Activated T-helper 9 cell treated with anti-CD3 and anti-CD28 coated beads, Interleukin-2, amount 50 U/mL, for 16 hours (primary cell): ENCODE results near the gene UNC13C.

Experiments
- DNase-seq: peaks from one replicate; pipeline ENCODE4 v3.0.0-alpha.2; 2020; ENCODE audit warnings: low read depth

UNC13C gene

GRCh38 chr15:54482251-54482650 lies 504.0 kb downstream of the UNC13C start:
- no peak for DNase-seq

DNA sequence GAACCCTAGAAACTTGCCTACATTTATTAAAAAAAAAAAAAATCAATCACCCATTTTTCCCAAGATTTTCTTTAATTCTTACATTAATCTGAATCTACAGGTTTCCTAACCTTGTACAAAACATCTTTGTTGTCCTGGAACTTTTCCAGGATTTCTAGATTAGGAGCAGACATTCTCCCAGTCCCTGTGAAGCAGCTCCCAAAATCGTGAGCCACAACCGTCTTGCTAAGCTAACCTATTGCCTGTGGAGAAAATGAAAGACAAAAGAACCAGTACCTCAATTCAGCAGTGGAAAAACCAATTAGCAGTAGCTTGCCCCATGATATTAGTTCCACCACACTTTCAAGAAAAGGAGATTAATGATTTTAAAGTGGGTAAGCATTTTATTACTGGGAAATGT lies 522.1 kb downstream of the UNC13C start:
- no peak for DNase-seq

- DNase-seq: no peak
Observed at GRCh38 chr15:54502416-54503075, 524.3 kb downstream of the UNC13C start.

DNA sequence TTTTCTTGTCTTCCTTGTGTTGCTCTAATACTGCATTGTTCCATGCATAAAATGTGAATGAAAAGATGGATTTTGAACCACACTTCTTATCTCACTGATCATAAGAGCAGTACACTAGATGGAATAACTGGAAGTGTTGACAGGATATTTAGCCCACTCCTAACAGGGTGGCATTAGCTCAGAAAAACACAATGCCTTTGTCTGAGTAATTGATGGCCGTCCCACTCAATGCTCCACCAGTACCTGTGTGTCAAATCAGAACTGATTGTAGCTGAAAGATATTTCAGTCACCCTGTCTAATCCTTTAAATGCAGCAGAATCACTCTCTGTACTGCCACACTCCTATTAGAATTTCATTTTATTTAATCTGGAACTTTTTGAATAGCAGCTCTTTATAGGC lies 526.5 kb downstream of the UNC13C start:
- DNase-seq: no peak

GRCh38 chr15:54506977-54507524 lies 528.8 kb downstream of the UNC13C start:
- DNase-seq: no peak

DNA sequence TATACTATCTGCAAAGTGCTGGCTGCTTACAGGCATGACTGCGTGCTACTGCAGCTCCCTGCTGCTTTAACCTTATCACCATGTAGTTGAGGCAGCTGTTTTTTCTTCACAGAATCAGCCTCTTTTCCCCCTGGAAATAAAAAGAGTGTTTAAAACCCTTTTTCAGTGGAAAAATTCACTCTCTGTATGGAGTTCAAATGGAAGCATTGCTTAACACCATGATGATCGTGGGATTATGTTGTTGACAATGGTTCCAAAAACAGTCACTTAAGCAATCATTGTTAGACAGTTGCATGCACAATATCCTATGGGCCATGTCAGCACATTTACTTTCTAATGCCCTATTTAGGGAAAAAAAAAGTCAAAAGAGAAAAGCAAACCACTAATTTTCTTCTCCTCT lies 536.4 kb downstream of the UNC13C start:
- DNase-seq: no peak

GRCh38 chr15:54515664-54516582 lies 537.7 kb downstream of the UNC13C start:
- DNase-seq: no peak

GRCh38 chr15:54517366-54517765 lies 539.1 kb downstream of the UNC13C start:
- DNase-seq: no peak

DNA sequence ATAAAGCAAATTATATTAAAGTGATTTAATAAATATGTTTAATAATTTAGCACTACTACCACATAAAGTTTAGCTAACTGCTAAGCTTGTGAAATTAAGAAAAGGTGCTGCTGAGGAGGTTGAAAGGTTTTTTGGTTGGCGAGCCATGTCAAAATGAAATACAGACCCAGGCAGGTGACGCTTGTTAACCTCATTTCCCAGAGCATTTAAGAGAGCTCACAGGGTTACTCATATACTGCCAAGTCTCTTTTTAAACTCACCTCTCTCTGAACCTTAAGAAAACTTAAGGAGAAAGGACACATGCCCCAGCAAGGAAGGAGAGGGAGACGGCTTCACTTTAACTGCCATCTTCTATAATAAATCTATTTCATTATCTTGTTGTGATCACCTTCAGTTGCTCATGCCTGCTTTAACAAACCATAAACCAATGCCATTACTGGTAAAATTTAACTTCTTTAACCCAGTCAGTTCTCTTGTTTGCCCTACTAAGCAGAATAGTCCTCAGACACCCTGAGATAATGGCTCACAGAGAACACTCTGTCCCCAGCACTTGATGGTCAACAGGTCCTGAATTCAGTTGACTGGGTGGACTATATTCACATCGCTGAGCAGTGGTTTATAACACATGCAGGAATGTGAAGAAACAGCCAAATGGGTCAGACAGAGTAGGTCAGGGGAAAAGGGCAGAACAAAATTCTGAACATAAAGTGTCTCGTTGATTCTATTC lies 540.1 kb downstream of the UNC13C start:
- DNase-seq: no peak

DNA sequence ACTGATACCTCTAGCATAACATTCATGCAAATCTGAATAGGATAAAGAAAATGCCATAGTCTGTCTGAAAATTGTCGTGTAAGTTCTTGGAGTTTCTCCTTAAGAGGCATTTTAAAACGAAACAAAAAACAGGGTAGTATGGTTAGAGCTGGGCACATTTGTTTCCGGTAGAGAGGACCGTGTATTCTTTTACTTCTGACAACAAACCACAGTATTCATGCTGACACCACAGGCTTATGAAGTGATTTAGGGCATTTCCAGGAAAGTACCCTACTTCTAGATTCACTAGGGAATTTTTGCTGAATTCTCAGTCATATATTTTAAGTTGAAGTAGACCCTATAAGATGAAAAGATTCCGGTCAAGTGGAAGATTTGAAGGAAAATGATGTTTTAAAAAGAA lies 541.3 kb downstream of the UNC13C start:
- no peak for DNase-seq

DNA sequence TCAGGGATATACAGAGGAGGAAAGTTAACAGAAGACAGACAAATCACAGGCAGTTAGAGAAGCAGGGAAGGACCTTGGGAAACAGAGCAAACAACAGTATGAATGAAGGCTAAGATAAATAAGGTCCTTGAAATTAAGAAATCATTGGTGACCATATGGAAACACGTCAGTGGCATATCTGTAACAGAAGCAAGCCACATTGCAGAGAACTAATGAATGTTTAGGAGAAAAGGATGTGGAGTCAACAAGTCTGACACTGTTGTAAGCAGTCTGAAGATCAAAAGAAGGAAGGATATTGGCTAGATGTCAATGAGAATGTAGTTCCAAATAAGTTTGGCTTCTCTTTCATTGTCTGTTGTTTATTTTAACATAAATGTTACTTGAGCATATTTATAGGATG lies 542.4 kb downstream of the UNC13C start:
- DNase-seq: no peak

GRCh38 chr15:54521206-54521605 lies 543.0 kb downstream of the UNC13C start:
- no peak for DNase-seq

DNA sequence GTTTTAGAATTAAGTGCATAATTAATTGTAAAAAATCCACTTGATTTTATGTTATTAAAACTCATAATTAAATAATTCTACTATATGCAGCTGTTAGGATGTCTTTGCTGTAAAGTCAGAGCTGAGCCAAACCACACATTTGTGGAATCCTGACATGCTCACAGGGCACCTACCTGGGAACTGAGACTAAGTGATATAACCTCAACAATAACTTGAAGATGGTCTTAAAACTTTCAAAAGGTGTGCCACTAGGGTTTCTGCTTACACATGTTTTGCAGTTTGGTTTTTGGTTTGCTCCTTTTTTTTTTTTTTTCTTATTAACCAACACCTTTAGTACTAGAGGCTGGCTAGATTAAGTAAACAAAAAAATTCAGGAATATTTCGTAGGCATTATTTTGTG lies 549.8 kb downstream of the UNC13C start:
- no peak for DNase-seq

GRCh38 chr15:54540721-54541120 lies 562.5 kb downstream of the UNC13C start:
- no peak for DNase-seq

DNA sequence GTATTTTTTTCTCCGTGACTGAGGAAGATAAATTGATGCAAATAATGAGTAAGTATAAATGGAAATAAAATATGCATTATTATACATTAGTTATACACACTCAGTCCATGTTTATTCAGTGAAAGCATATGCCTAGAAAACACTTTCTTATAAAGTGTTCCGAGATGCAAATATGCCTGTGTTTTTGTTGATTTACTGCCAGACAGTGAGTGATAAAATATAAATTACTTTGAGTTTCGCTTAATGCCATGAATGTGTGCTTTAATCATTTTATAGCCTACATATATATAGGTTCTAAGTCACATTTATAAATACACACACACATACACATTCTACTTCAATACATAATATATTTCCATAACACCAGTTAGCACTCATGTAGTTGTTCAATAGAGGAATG lies 569.2 kb downstream of the UNC13C start:
- DNase-seq: no peak

GRCh38 chr15:54550954-54551353 lies 572.7 kb downstream of the UNC13C start:
- DNase-seq: no peak

GRCh38 chr15:54556231-54556630 lies 578.0 kb downstream of the UNC13C start:
- DNase-seq: no peak

GRCh38 chr15:54559405-54560069 lies 581.3 kb downstream of the UNC13C start:
- no peak for DNase-seq

GRCh38 chr15:54560417-54560816 lies 582.2 kb downstream of the UNC13C start:
- no peak for DNase-seq

- DNase-seq: no peak
Observed at GRCh38 chr15:54564166-54564565, 585.9 kb downstream of the UNC13C start.

GRCh38 chr15:54566654-54567053 lies 588.4 kb downstream of the UNC13C start:
- no peak for DNase-seq
